ENCODE results near the gene PRKG1.

The PRKG1 gene

DNA sequence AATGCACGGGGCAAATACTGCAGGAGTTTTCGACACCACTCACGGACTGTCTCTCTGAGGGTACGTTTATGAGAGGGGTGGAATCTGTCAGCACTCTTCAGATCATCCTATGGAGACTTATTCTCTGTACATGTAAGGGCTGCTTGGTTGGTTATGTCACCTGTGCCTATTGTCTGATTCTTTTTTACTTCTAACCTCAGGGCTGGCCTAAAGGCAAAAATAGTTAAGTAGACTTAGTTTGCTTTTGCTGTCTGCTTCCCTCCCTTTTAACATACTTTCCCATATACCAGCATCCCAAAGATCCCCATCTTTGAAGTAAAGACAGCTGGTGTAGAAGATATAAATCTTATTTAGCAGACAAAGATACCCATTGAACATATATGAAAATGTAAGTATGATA, 105.9 kb downstream of the PRKG1 start:
- H3K4me3 ChIP-seq (ENCODE audit: low read depth, low read length): no peak overlapping the region
- TF ChIP-seq, protein P1, sequence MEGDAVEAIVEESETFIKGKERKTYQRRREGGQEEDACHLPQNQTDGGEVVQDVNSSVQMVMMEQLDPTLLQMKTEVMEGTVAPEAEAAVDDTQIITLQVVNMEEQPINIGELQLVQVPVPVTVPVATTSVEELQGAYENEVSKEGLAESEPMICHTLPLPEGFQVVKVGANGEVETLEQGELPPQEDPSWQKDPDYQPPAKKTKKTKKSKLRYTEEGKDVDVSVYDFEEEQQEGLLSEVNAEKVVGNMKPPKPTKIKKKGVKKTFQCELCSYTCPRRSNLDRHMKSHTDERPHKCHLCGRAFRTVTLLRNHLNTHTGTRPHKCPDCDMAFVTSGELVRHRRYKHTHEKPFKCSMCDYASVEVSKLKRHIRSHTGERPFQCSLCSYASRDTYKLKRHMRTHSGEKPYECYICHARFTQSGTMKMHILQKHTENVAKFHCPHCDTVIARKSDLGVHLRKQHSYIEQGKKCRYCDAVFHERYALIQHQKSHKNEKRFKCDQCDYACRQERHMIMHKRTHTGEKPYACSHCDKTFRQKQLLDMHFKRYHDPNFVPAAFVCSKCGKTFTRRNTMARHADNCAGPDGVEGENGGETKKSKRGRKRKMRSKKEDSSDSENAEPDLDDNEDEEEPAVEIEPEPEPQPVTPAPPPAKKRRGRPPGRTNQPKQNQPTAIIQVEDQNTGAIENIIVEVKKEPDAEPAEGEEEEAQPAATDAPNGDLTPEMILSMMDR (IDR thresholded peaks at IDR 0.05; ENCODE audit: borderline replicate concordance, insufficient read depth, low read depth, low read length): no peak

- H3K4me3 ChIP-seq (ENCODE audit: low read depth, low read length): no peak overlapping the region
- TF ChIP-seq, protein P1 (IDR thresholded peaks at IDR 0.05; ENCODE audit: borderline replicate concordance, insufficient read depth, low read depth, low read length): no peak
Observed at GRCh38 chr10:51183783-51184182, 109.5 kb downstream of the PRKG1 start.

DNA sequence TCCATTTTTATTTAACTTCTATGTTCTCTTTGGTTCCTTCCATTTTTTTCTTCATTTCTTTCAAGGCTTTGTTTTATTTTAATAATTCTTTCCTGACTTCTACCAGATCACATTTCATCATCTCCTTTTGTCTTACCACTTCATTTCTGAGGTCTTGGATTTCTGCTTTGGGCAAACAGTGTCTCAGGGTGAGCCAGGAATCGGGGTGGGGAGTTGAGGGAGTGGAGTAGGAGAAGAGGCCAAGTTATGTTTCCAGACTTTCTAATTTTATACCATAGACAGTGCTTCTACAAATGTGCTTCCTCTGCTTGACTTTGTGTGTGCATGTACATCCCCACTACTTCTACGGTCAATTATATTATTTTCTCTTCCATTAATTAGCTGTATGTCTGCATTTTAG, 112.1 kb downstream of the PRKG1 start:
- TF ChIP-seq, protein P1 (IDR thresholded peaks at IDR 0.05; ENCODE audit: borderline replicate concordance, insufficient read depth, low read depth, low read length): no peak
- no peak overlapping the region for H3K4me3 ChIP-seq (ENCODE audit: low read depth, low read length)

- no peak overlapping the region for H3K4me3 ChIP-seq (ENCODE audit: low read depth, low read length)
- TF ChIP-seq, protein P1 (IDR thresholded peaks at IDR 0.05; ENCODE audit: borderline replicate concordance, insufficient read depth, low read depth, low read length): no peak
Observed at GRCh38 chr10:51188008-51188407, 113.7 kb downstream of the PRKG1 start.

- TF ChIP-seq, protein P1 (IDR thresholded peaks at IDR 0.05; ENCODE audit: borderline replicate concordance, insufficient read depth, low read depth, low read length): no peak
Observed at GRCh38 chr10:51188866-51189265, 114.6 kb downstream of the PRKG1 start.

DNA sequence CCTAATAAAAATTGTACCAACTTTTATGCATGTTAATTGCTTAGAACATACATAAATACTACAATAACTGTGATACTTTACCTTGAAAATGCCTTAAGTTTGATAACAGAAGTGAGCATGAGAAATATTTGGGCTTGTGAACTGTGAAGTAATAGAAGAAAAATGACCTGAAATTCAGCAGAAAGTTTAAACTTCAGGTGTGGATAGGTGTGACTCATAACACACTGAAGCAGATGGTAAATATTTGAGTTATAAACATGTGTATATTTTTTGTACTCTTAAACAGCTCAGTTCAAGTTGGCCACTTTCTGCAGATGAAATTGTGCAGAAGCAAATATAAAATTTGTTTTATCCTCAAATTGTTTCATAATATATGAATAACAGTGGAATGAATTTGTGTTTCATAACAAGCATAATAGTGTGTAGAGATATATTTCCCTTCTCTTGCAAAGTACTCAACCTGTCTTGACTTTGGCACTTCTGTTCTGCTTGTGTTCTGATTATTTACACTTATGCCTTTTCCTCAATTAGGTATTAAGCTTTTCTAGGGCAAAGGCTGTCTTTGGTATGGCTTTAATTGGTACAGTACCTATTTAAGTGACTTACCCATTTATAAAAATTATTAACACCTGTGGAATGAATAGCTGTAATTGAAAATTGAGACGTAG, 122.4 kb downstream of the PRKG1 start:
- TF ChIP-seq, protein P1 (IDR thresholded peaks at IDR 0.05; ENCODE audit: borderline replicate concordance, insufficient read depth, low read depth, low read length): no peak
- no peak overlapping the region for H3K4me3 ChIP-seq (ENCODE audit: low read depth, low read length)

More at GRCh38 chr10:51188866-51189265, 114.6 kb downstream of the PRKG1 start:
- H3K4me3 ChIP-seq (ENCODE audit: low read depth, low read length): no peak overlapping the region

DNA sequence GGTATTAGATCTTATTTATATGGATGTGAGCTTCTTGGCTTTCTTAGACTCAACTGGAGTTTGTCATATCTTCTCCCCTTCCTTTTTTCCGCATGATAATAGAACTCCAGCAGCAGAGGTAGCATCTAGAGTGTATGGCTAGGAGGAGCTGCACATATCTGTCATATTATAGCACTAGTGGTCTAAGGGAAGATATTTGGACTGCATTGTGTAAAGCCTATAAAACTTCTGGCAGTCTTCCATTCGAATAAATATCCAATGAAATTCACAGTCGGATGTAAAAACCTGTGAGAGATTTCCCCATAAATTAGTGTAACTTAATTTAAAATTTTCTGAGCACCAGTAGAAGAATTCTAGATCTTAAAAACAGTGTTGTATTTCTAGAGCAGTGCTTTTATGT, 123.9 kb downstream of the PRKG1 start:
- no peak overlapping the region for H3K4me3 ChIP-seq (ENCODE audit: low read depth, low read length)
- TF ChIP-seq, protein P1 (IDR thresholded peaks at IDR 0.05; ENCODE audit: borderline replicate concordance, insufficient read depth, low read depth, low read length): no peak
